Measurements from ENCODE around the gene LOXL1. TPM values are rescaled to one million over a fixed set of nuclear protein-coding genes. Genes with fewer than 3 reads are reported as not detected.

Gene LOXL1
- total and polyA plus RNA-seq, 10 of the 15 experiments (the other 5 are each of a cell fraction or from before 2014, with no cell fraction given): 0.07 to 0.15 TPM; not detected in 8

- peak; percentile 90 for TF ChIP-seq ZNF592 (IDR thresholded peaks at IDR 0.05)
- no peak for TF ChIP-seq FOXK2 (IDR thresholded peaks at IDR 0.05)
Measured at GRCh38 chr15:73991726-73992593, 65.7 kb downstream of the LOXL1 start, which contains the start of gene STOML1 (continued).

- ATAC-seq (no peak), FAIRE-seq (no peak), DNase-seq (ENCODE audit: low read depth, low spot score) (no peak)
- H3K27ac ChIP-seq (ENCODE audit: control insufficient read depth, insufficient read depth): peak overlapping the region; percentile 45; the same call in 1 of the 2 replicates
- H3K9ac ChIP-seq (ENCODE audit: control insufficient read depth, insufficient read depth, low read length): peak overlapping the region; percentile 28; the same call in 1 of the 2 replicates
- no peaks in the 10 kb centered on the region for H3K27me3 ChIP-seq (replicated peaks in 1 of 2; ENCODE audit: control insufficient read depth in 2 of 2, insufficient read depth in 2 of 2, low read length in 1 of 2)
- no peak overlapping the region; the same call in 1 of the 2 replicates for H3K4me3 ChIP-seq
- no peaks in the 10 kb centered on the region; a peak in 2 of 4 replicates for H3K36me3 ChIP-seq (ENCODE audit: control insufficient read depth in 2 of 2, insufficient read depth in 2 of 2, low read length in 1 of 2)
- ChIA-PET CTCF (interaction anchor here (0.6 to 5.0 kb wide), 7 partner anchors 11 to 548 kb away, joined by 3 to 36 read pairs (median 13); partner anchors contain the start of gene ARID3B), RAD21 (ENCODE audit: unreplicated experiment) (interaction anchor here (0.8 to 2.8 kb wide), 2 partner anchors 14 to 19 kb away, joined by 3 to 17 read pairs; no protein-coding TSS in a partner anchor), SMC1A (ENCODE audit: uncharacterized antibody, unreplicated experiment) (interaction anchor here (5.3 kb wide), 1 partner anchor 15 kb away, joined by 28 read pairs; no protein-coding TSS in a partner anchor), POLR2A (interaction anchor here (3.0 kb wide), 1 partner anchor 13 kb away, joined by 44 read pairs; no protein-coding TSS in a partner anchor)
- intact Hi-C loops (cut with micrococcal nuclease; ENCODE audit: unreplicated experiment): no loop called here
- peaks cover 26% of the 10 kb centered on the region for H3K4me1 ChIP-seq (ENCODE audit: control insufficient read depth, insufficient read depth, low read length)
- peak overlapping the region; percentile 88 for H2AFZ ChIP-seq (ENCODE audit: control insufficient read depth, low read depth, low read length)
- H3K9me3 ChIP-seq (replicated peaks; ENCODE audit: control insufficient read depth, insufficient read depth, low read length): no peaks in the 10 kb centered on the region
- peak overlapping the region; percentile 74 for H3K4me2 ChIP-seq (ENCODE audit: control insufficient read depth, insufficient read depth)
- in situ Hi-C loops (cut with MboI): no loop called here
- H4K20me1 ChIP-seq (ENCODE audit: control insufficient read depth, insufficient read depth): peaks cover 2% of the 10 kb centered on the region; the same call in 1 of the 2 replicates
- H3K79me2 ChIP-seq (ENCODE audit: control insufficient read depth, insufficient read depth, low read length): peaks cover 35% of the 10 kb centered on the region
- BruUV-seq (replicated peaks): no TSS peak
- no peak for TF ChIP-seq E4F1 (IDR thresholded peaks at IDR 0.05; ENCODE audit: borderline replicate concordance, partially characterized antibody)
- 0 out of 2 replicates have a peak, but pooled peaks have one; percentile 8 for TF ChIP-seq CBFB (IDR thresholded peaks at IDR 0.05; ENCODE audit: low read depth)
- 52% methylated on average over 5 of the region's 5 CpGs for WGBS (ENCODE audit: insufficient coverage, insufficient replicate concordance, low lambda C conversion rate, missing lambda C conversion rate)
Measured at GRCh38 chr15:73992594-73992898, 66.3 kb downstream of the LOXL1 start.
